Muscle of arm (tissue), 12 donors: ENCODE data around the gene ARHGAP10. TPM values are rescaled to one million over a fixed set of nuclear protein-coding genes. Genes with fewer than 3 reads are reported as not detected.

ENCODE experiments used
- DNase-seq: peaks from one replicate; pipeline ENCODE4 v3.0.0-alpha.2; 2013
- polyA plus RNA-seq, 12 donors: library from polyadenylated mRNA; unstranded; fragments of 120-200 nt; gene quantifications; one replicate each; pipeline ENCODE4 v1.2.1, GENCODE V29; 2013; ENCODE audit not compliant: insufficient read length in 12 of 12

ARHGAP10 gene
- polyA plus RNA-seq, 12 donors = 19.8 to 38.9 (median 34.9) TPM; not detected in 1

GRCh38 chr4:147765121-147765529 is 33.2 kb downstream of the ARHGAP10 start:
- no peak for DNase-seq

- DNase-seq = no peak
Measured at GRCh38 chr4:147768113-147768512, 36.2 kb downstream of the ARHGAP10 start.

DNA sequence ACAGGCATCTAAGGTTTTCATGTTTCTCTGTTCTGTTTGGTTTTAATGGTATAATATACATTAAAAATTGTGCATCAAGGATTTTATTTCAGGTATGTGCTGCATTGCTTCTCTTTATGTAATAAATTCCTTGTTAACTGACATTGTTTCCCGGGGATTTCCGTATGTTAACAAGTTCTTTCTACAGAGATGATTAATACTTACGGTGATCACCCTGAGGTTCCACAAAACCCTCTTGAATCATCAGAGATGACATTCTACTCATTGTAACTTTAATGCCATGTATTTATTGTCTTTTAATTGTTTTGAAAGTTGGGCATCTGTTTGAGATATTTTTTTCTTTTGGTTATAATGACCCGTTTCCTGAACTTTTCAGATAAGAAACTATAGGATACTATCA is 37.5 kb downstream of the ARHGAP10 start:
- DNase-seq = no peak

- no peak for DNase-seq
Measured at GRCh38 chr4:147770831-147771230, 38.9 kb downstream of the ARHGAP10 start.

GRCh38 chr4:147772056-147772455 is 40.2 kb downstream of the ARHGAP10 start:
- DNase-seq = no peak

- peak; percentile 75 for DNase-seq
Measured at GRCh38 chr4:147772459-147772969, 40.6 kb downstream of the ARHGAP10 start.

- no peak for DNase-seq
Measured at GRCh38 chr4:147773261-147774184, 41.6 kb downstream of the ARHGAP10 start.

- no peak for DNase-seq
Measured at GRCh38 chr4:147776716-147777115, 44.8 kb downstream of the ARHGAP10 start.

DNA sequence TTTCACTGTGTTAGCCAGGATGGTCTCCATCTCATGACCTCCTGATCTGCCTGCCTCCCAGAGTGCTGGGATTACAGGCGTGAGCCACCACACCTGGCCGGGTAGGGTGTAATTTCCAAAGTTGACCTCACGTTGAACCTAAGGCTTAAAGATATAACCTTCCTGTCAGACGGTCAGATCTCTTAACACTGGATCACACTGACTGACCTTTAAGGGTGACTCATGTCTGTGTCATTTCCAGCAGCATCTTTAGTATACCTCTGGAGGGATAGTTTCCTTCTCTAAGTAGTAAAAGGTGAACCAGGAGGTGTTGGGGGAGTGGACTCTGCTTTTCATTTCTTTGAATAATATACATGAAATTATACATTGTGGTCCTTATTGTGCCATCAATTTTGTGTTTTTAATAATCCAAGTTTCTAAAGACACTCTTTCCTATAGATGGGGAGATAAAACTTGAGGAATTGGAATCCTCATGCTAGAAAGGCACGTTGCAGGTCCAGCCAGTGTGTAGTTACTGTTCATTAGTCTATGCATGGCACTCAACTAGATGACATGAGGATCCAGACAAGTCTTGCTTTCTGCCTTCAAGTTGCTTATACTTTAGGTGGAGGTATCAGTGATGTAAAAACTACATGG is 45.7 kb downstream of the ARHGAP10 start:
- DNase-seq = no peak

- DNase-seq = no peak
Measured at GRCh38 chr4:147778942-147779341, 47.1 kb downstream of the ARHGAP10 start.

DNA sequence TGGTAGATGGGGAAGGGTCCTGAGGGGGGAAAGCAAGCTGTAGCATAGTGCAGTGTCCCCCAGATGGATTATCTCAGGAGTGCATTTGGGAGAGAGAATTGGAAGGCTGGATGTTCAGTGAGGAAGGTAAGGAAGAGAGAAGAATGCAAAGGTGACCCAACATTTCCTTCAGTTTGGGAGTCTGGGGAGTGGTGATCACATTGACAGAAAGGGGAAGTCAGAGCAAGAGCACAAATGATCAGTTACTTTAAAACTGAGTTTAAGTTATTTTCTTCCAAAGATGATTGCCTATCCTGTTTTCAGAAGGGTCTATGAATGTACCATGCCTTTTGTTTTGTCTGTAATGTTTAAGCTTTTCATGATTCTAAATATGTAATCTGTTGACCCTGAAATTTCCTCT is 47.6 kb downstream of the ARHGAP10 start:
- no peak for DNase-seq

DNA sequence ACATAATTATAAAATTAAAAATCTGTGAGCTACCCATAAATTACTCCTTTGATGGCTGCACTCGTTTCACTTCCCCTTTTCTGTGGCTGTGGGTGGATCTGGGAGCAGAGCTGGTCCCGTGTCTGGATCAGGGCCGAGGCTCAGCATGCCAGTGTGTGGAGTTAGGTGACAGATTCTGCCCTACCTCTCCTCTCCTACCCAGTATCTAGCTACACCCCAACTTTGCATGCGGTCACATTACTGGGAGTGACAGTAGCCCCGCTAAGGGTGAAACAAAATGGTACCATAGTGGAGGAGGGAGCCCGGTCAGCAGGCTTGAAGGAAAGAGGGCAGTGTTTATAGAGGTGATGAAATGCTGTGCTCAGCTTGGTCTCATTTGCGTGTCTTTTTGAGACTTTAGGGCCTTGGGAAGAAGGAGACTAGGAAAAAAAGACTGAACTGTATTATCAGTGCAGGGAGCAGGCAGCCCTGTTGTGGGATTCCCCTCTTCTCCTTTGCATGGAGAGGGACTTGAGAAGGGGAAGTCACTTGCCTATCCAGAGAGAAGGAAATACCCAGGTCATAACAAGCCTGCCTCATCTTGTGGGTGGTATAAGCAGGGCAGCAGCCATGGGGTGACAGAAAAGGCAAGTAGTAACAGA is 48.4 kb downstream of the ARHGAP10 start:
- DNase-seq = no peak

- DNase-seq = no peak
Measured at GRCh38 chr4:147782087-147782781, 50.3 kb downstream of the ARHGAP10 start.

DNA sequence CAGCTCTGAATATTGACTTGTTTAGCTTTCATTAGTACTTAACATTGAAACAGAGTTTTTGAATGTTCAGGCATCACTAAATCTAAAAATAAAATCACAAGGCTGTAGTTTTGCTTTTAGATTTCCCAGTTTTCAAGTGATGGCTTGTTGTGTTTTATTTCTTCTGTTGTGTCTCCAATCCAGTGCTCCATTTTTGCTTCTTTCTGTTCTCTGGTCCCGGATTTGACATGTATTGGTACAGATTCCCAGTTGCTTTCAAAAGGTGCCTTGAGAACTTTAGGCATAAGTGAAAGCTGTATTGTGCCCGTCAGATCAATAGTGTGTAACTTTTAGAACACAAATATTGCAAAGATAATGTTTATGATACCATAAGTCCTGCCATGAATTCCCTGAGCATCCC is 53.2 kb downstream of the ARHGAP10 start:
- DNase-seq = no peak

DNA sequence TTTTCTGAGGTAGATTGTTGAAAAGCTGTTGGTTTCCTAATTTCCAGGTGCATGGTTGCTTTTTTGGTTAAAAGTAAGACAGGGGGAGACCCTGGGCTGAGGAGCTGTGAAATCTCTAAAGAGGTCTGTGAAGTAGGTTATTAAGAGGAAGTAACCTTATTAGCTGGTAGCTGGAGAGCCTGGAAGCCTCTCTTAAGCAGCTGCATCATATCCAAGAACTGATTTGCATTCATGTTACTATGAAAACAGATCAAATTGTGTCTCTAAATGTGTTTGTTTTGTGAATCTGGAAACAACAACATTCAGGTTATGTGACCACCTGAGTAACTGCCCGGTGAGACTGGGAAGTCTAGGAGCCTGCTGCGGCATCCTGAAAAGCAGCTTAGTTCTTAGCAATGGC is 54.1 kb downstream of the ARHGAP10 start:
- DNase-seq = no peak

DNA sequence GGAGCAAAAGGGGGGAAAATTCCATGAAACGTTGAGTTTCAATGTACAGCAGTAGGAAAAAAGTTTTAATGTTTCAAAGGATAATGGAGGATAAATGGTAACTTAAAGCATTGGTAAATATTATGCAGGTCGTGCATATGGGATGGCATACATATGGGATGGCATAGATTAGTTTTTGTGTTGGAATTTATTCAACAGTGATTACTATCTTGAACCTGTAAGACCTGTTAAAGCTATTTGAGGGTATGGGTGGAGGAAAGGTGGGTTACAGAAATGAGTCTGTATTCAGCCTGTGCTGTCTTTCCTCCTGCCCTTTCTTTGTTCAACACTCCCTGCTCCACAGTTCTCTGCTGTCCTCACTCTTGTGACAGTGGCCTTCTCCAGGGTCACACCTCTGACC is 54.6 kb downstream of the ARHGAP10 start:
- DNase-seq = no peak

GRCh38 chr4:147787204-147787603 is 55.3 kb downstream of the ARHGAP10 start:
- DNase-seq = no peak

DNA sequence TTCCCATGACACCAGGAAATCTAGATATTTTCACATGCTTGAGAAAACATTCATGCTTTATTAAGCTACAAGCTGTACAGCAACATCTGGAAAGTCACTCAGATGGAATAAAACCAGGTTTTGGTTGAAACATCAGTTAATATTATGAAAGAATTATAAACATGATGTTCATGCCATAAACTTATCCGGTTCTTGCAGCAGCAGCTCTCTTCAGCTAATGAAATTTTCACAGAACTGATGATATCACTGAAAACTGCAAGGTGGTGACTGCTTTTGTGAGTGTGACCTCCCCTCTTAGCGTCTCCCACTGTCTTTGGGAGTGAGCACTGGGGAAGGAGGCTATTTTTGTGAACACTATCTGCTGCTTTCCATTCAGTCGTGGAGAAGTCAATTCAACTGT is 56.9 kb downstream of the ARHGAP10 start:
- peak; percentile 83 for DNase-seq

DNA sequence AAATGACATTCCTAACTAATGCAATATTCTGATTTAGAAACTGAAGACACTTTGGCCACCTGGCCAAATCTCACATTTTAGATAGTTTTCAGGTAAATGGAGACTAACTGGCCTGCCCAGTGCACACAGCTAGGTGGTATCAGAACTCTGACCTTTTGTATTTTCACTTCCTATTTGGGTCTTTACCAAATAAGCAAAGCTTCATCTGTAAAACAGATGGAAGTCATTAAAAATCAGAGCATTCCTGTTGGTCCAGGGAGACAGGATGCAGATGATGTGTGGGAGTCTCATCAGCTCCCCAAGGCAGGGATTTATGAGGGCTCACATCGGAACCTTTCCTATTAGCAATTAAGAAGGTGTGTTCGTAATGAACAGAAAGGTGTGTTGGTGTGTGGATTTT is 57.7 kb downstream of the ARHGAP10 start:
- no peak for DNase-seq

- DNase-seq = no peak
Measured at GRCh38 chr4:147790412-147790811, 58.5 kb downstream of the ARHGAP10 start.

DNA sequence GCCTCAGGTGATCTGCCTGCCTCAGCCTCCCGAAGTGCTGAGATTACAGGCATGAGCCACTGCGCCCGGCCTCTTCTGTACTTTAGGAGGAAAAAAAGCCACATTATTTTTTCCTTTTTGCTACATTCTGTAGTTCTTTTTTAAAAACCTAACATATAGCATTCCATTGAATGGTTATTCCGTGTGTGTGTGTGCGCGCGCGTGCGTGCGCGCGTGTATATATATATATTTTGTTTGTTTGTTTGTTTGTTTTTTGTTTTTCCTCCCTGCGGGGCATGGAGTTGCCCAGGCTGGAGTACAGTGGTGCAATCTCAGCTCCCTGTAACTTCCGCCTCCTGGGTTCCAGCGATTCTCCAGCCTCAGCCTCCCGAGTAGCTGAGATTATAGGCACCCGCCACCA is 59.5 kb downstream of the ARHGAP10 start:
- DNase-seq = no peak

DNA sequence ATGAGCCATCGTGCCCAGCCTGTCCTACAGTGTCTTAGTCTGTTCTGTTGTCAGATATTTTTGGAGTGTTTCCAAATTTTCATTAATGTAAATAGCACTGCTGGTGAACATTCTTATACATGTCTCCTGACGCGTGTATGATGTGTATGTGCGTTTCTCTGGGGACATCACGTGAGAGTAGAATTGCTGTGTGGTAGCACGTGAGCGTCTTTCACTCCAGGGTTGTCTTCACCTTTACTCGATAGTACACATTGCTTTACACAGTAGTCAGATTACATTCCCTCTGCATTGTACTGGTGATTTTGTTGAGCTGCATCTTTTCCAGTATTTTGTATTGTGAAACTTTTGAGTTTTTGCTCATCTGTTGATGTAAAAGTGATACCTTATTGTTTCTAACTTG is 60.0 kb downstream of the ARHGAP10 start:
- no peak for DNase-seq
